NCI-H146 (cell line): Measurements from ENCODE around the gene NTN1.
A peak's percentile ranks its signal among the peaks of the same experiment; 100 is the strongest.

Source experiments
- DNase-seq: peaks from one replicate; lab custom pipeline; 2025; lab: John Stamatoyannopoulos, UW

NTN1 gene

DNA sequence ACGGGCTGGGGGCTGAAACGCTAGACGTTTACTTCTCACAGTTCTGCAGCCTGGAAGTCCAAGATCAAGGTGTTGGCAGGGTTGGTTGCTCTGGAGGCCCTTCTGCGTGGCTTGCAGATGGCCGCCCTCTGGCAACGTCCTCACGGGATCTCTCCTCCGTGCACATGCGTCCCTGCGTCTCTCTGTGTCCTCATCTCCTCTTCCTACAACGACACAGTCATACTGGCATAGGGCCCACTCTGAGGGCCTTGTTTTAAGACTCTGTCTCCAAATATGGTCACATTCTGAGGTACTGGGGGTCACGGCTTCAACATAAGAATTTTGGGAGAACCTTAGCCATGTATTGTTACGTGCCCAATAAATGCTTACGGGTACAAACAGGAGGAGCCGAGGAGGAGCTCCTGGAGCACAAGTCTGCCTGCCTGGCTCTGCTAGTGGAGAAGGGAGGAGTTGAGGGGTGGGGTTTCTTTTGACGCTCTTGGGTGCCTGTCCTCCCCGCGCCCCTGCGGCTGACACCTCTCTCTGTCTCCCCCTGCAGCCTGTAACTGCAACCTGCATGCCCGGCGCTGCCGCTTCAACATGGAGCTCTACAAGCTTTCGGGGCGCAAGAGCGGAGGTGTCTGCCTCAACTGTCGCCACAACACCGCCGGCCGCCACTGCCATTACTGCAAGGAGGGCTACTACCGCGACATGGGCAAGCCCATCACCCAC lies 141.1 kb downstream of the NTN1 start:
- peak; percentile 92 for DNase-seq

DNA sequence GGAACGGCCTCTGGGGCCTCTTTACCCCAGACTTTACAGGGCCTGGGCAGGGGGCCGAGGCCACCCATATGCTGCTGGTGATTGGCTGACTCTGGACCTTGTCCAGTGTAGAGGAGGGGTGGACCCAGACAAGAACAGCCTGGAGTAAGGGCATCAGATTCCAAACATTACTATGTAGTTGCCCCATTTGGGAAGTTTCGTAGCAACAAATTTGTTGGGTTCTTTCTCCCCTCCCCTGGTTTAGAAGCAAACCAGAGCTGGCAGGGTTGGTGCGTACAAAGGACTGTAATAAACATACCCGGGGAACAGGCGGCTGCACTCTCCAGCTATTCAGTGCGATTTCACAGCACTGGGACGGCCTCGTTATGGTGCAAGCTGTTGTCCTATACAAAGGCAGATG lies 145.5 kb downstream of the NTN1 start:
- no peak for DNase-seq

GRCh38 chr17:9167379-9167778 lies 146.1 kb downstream of the NTN1 start:
- DNase-seq = no peak

- no peak for DNase-seq
Measured at GRCh38 chr17:9169116-9169515, 147.8 kb downstream of the NTN1 start.

DNA sequence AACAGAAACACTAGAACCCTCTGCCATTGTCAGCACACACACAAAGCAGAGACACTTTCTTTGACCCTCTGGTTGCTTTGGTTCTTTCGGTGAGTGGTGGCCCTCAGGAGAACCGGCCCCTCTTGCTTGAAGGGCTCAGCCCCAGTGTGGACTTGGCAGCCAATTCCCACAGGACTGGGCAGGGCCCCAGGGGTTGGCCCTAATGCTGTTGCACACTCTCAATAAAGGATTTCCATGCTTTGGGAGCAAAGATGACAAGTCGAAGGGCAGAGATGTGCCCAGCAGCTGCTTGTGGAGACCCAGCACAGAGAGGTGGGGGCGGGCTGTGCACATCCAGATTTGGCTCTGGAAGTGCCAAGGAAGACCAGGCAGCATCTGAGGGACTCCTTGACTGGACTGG lies 149.0 kb downstream of the NTN1 start:
- DNase-seq = no peak

DNA sequence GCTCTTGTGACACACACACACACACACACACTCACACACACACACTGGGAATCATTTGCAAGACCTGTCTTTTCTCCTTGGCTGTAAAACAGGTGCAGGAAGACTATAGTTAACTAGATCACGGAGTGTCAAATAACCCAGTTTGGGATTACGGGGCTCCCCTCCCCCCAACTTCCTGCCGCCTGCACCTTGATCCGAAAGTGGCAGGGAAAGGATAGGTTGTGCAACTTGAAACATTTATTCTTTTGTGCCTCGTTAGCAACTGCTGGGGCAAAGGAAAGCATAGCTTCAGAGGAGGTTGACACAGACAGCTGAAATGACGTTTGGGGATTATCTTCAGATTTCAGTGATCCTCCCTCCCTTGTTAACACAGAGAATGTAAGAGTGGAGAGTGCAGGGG lies 149.5 kb downstream of the NTN1 start:
- peak; percentile 12 for DNase-seq

GRCh38 chr17:9173386-9173983 lies 152.2 kb downstream of the NTN1 start:
- no peak for DNase-seq

GRCh38 chr17:9174312-9174711 lies 153.0 kb downstream of the NTN1 start:
- no peak for DNase-seq

DNA sequence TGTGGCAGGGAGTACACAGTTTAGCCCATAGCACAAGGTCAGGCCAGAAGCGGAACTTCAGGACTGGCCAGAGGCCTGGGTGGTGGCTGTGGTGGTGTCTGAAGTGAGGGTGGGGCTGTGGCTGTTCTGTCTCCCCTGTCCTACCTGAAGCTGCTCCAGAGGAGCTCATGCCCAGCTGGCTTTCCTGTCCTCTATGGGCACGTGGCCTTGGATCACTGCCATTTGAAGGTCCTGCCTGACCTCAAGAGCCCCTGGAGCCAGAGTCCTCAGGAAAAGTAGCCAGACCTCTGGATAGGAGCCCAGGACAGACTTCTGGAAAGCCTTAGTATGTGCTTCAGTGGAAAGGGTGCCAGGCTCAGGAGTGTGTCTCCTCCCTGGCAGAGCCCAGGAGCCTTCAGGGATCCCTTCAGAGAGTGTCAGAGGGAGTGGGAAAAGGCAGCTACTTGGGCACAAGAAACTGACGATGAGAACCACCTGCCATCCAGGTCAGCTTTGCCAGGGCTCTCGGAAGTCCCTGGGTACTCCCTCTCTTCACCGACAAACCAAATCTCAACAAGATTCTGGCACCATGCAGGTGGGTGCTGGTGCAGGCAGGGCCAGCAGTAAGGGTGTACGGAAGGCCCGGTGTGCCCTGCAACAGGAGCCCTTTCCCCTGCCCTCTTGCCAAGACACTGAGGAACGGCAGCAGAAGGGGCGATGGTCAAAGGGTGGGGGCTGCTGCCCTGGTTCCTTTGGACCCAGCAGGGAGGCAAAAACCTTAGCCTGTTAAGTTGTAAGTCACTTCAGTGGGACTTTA lies 153.7 kb downstream of the NTN1 start:
- no peak for DNase-seq

DNA sequence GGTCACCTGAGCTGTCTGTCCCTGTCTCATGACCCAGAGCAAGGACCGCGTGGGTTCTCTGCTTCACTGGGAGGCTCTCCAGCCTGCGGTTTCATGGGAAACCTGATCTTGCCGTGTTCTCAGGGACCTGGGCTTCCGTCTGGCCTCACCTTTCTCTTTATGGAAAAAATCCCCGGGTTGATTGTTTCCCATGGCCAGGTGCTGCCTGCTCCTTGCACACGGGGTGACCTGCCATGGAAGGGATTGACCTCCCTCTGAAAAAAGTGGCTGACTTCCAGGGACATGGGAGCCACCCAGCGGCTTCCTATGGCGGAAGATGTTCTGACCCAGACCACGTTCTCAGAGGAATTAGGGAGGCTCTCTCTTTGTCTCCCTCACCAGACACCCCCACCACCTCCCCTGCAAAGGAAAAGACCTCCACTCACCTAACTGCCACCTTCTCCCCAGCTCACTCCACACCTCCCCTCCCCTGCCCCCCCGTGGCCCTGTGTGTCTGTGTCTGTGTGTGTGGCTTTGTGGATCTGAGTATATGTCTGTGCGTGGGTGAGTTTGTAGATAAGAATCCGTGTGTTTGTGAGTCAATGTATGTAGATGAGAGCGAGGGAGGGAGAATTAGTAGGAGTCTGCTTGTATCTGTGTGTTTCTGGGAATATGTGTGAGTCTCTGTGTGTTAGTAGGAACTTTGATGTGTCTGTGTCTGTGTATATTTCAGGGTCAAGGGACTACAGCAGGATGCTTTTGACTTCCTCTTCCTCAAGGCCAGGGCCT lies 154.6 kb downstream of the NTN1 start:
- DNase-seq = no peak

DNA sequence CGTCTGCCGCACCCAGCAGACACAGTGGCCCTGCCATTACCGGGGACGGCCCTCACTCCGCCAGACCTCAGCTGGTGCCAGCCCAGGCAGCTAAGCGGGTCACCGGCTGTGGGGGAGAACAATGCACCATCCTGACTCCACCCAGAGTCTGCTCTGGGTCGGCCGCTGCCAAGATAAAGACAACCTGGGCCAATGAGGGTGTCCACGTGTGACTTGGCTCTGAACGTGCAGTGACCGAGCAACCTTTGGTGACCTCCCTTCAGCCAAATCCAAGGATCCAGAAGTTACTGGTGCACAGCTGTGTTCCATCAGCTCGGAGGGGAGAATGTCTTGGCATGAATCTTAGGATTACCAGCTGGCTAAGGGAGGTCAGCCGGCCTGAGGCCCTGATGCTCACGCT lies 155.9 kb downstream of the NTN1 start:
- DNase-seq = no peak

DNA sequence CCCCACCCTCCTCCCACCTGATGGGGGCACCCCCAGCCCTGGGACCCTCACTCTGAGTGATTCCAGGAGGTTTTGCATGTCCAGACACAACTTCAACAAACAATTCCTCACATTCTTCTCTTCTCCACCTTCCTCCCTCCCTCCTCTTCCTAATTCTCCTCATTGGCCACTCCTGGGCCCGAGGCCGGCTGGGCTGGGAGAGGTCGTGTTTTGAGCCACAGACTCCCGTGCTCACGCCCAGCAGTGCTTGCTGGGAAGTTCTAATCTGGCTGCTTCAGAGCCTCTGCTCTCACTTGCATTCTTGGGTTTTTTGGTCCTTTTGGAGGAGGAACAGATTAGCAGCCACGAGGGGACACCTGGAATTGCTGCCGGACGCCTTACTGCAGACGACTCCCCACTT lies 157.0 kb downstream of the NTN1 start:
- no peak for DNase-seq

DNA sequence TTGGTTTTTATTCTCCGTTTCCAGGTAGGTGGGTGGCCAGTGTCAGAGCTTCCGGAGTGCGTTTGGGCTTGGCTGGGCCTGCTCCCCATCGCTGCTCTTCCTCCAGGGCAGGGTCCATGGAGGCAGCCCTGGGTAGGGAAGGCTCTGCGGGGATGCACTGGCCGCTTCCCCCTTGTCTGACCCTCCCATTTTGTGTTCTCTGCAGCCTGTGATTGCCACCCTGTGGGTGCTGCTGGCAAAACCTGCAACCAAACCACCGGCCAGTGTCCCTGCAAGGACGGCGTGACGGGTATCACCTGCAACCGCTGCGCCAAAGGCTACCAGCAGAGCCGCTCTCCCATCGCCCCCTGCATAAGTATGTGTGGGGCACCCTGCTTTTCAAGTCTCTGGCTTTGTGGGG lies 158.3 kb downstream of the NTN1 start:
- no peak for DNase-seq

DNA sequence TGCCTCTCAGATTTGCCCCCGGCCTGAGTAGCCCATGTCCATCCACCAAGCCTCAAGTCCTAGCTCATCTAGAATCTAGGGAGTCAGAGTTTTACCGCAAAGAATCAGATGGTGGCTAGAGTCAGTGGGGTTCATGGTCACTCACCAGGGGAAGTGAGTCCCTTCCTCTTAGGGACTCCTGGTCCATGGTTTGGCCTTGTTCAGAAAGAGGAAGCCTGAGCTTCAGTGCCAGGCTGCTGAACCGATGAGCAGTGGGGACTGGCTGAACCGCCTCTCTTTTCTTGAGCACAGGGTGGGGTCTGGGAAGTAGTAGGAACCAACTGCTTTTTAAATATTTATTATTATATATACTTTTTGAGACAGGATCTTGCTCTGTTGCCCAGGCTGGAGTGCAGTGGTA lies 160.3 kb downstream of the NTN1 start:
- DNase-seq = no peak

GRCh38 chr17:9183306-9183705 lies 162.0 kb downstream of the NTN1 start:
- no peak for DNase-seq

GRCh38 chr17:9185142-9185541 lies 163.8 kb downstream of the NTN1 start:
- DNase-seq = peak; percentile 18

DNA sequence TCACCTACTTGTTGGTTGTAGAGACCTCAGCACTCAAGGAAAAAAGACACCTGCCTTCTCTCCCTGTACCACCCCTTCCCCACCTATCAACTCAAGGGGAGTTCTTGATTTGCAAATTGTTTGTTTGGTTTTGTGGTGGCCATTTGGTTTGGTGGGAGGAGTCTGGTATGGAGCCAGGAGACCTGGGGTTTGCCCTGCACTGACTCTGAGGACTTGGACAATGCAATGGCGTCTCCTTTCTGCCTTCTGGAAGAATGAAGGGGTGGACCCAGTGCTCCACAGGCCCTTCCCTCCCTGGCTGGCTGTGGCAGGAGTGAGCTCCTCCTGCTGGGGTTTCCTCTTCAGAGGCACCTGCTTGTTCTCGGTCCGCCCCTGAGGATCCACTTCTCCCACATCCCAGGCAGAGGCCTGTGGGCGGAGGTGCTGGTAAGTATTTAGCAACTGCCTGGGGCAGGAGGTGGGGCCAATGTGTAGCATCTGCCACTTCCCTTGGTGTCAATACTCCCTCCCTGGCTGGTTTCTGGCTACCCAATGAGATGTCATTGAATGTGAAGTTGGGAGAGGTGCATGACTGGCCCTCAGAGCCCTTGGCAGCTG lies 164.5 kb downstream of the NTN1 start:
- DNase-seq = peak; percentile 38

- no peak for DNase-seq
Measured at GRCh38 chr17:9187828-9188227, 166.5 kb downstream of the NTN1 start.

DNA sequence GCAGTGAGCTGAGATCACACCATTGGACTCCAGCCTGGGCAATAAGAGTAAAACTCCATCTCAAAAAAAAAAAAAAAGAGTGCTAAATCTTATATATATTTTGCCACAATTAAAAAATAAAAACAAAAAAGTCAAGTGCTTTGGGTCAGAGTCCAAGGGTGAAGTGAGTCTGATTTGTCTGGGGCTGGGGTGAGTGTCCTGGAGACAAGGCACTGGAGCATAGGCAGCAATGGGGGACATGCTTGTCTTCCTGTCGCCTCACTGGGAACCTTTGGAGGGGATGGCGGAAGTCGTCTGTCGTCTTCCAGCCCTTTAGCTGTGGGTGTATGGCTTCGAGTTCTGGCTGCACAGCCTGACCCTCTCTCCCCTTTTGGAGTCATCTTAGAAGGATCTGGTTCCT lies 167.1 kb downstream of the NTN1 start:
- no peak for DNase-seq

GRCh38 chr17:9189870-9190269 lies 168.6 kb downstream of the NTN1 start:
- no peak for DNase-seq

GRCh38 chr17:9192010-9192409 lies 170.7 kb downstream of the NTN1 start:
- no peak for DNase-seq

GRCh38 chr17:9195411-9195810 lies 174.1 kb downstream of the NTN1 start:
- no peak for DNase-seq
